Mammary epithelial cell (primary cell): ENCODE data around the gene CSF2RB.

Experiments
- EZH2 ChIP-seq: IDR thresholded peaks from 2 replicates; pipeline ENCODE4 v1.6.1; 2012; ENCODE audit warnings: low read length, inconsistent platforms, borderline replicate concordance
- TF ChIP-seq, protein P1 (sequence below), 2 donors: IDR thresholded peaks in 1 of 2; conservative IDR thresholded peaks in 1 of 2; 2 replicates each; pipeline ENCODE4 v1.5.1; 2011 to 2012; ENCODE audit warnings: inconsistent platforms in 2 of 2, low read length in 2 of 2, mild to moderate bottlenecking in 2 of 2, control low read depth in 1 of 2, low read depth in 1 of 2; ENCODE audit not compliant: insufficient read depth in 1 of 2; ENCODE audit errors: extremely low read depth in 1 of 2

GRCh38 chr22:36924151-36924698 is 10.8 kb downstream of the CSF2RB start:
- TF ChIP-seq, protein P1, sequence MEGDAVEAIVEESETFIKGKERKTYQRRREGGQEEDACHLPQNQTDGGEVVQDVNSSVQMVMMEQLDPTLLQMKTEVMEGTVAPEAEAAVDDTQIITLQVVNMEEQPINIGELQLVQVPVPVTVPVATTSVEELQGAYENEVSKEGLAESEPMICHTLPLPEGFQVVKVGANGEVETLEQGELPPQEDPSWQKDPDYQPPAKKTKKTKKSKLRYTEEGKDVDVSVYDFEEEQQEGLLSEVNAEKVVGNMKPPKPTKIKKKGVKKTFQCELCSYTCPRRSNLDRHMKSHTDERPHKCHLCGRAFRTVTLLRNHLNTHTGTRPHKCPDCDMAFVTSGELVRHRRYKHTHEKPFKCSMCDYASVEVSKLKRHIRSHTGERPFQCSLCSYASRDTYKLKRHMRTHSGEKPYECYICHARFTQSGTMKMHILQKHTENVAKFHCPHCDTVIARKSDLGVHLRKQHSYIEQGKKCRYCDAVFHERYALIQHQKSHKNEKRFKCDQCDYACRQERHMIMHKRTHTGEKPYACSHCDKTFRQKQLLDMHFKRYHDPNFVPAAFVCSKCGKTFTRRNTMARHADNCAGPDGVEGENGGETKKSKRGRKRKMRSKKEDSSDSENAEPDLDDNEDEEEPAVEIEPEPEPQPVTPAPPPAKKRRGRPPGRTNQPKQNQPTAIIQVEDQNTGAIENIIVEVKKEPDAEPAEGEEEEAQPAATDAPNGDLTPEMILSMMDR (conservative IDR thresholded peaks at IDR 0.05 in 1 of 2, IDR thresholded peaks at IDR 0.05 in 1 of 2; ENCODE audit: extremely low read depth in 1 of 2, insufficient read depth in 1 of 2, low read depth in 1 of 2, low read length in 2 of 2) = no peak
- TF ChIP-seq EZH2 = no peak
